Urinary bladder (tissue), 4 donors: ENCODE results near the gene TNFRSF9. TPM values are rescaled to one million over a fixed set of nuclear protein-coding genes. Genes with fewer than 3 reads are reported as not detected.
"Not testable (repeated sequence)": the region's sequence is repeated elsewhere in the genome, so short reads cannot be mapped to it uniquely, and the experiment has no call there.

Experiments used
- DNase-seq: peaks from one replicate; pipeline ENCODE4 v3.0.0-alpha.2; 2015; ENCODE audit errors: extremely low spot score
- H3K27ac ChIP-seq: one replicate; pipeline ENCODE4 v1.5.1; 2013; ENCODE audit warnings: low read depth, mild to moderate bottlenecking, moderate library complexity
- H3K36me3 ChIP-seq: one replicate; pipeline ENCODE4 v1.6.1; 2013; ENCODE audit warnings: mild to moderate bottlenecking, moderate library complexity; ENCODE audit not compliant: insufficient read depth
- H3K4me1 ChIP-seq: one replicate; pipeline ENCODE4 v1.6.1; 2013; ENCODE audit warnings: mild to moderate bottlenecking, moderate library complexity; ENCODE audit not compliant: insufficient read depth
- H3K4me3 ChIP-seq: one replicate; pipeline ENCODE4 v1.5.1; 2013; ENCODE audit warnings: low read depth, low read length
- WGBS: extraction: QIAGEN DNeasy Blood & Tissue Kit; methylation state at CpG from one replicate; pipeline ENCODE4 v1.1.7; 2013; 5-methylcytosine and 5-hydroxymethylcytosine counted together
- polyA plus RNA-seq: library from polyadenylated mRNA; stranded (reverse); fragments of 200-250 nt; gene quantifications from one replicate; pipeline ENCODE4 v1.2.3, GENCODE V29; 2013
- total RNA-seq: library from RNA; depleted of rRNA; stranded (reverse); fragments of >200 nt; gene quantifications from one replicate; pipeline ENCODE4 v1.2.3, GENCODE V29; 2014
- donor health status: healthy with polysubstance abuse.
- donor health status: healthy.

TNFRSF9 gene
- total and polyA plus RNA-seq, 2 donors = 0.16 TPM; not detected in 1

DNA sequence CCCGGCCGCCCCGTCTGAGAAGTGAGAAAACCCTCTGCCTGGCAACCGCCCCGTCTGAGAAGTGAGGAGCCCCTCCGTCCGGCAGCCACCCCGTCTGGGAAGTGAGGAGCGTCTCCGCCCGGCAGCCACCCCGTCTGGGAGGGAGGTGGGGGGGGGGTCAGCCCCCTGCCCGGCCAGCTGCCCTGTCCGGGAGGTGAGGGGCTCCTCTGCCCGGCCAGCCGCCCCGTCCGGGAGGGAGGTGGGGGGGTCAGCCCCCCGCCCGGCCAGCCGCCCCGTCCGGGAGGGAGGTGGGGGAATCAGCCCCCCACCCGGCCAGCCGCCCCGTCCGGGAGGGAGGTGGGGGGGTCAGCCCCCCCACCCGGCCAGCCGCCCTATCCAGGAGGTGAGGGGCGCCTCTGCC is 12.2 kb upstream of the TNFRSF9 start:
- not testable (repeated sequence) for DNase-seq, H3K36me3 ChIP-seq, H3K4me3 ChIP-seq, H3K27ac ChIP-seq, H3K4me1 ChIP-seq
- WGBS = 83% methylated on average over 30 of the region's 30 CpGs

GRCh38 chr1:7948960-7949359 is 8.3 kb upstream of the TNFRSF9 start:
- DNase-seq = no peak
- Histone ChIP-seq H3K36me3 (no peaks in the 10 kb centered on the region), H3K4me1 (no peaks in the 10 kb centered on the region), H3K4me3 (no peak overlapping the region), H3K27ac (no peak overlapping the region)
- WGBS = 72% methylated on average over 5 of the region's 5 CpGs

- H3K27ac ChIP-seq = no peak overlapping the region
- DNase-seq = no peak
- H3K4me1 ChIP-seq = no peaks in the 10 kb centered on the region
- H3K4me3 ChIP-seq = no peak overlapping the region
- no peaks in the 10 kb centered on the region for H3K36me3 ChIP-seq
- 37% methylated on average over 2 of the region's 2 CpGs for WGBS
Measured at GRCh38 chr1:7943251-7943650, 2.6 kb upstream of the TNFRSF9 start.

DNA sequence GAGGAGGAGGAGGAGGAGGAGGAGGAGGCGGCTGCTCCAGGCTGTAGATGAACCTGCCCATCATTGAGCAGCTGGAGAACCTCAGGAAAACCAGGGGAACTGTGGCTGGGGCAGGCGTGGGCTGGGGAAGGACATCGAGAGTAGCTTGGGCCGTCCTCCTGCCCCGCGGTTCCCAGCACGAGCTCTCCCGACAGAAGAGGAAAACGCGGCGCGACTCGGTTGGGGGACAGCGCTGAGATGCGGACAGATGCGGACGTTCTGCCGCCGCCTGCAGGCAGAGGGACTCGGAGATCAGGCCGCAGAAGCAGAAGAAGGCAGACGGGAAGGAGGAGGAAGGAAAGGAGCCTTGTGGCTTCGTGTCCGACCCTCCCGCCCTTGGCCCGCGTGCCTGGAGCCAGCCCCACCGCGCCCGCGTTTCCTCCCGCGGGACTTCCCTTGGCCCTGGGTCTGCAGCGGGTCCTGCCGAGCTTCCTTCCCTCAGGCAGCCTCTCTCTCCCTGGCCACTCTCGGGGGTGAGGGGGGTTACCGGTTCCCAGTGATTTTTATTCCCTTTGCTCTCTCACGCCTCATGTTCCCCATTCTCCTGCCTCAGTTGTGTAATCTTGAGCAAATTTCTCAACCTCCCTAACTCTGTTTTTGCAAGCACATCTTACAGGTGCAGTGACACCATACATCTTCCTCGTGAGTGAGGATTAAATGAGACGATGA is 1.7 kb upstream of the TNFRSF9 start:
- Histone ChIP-seq H3K4me1 (no peaks in the 10 kb centered on the region), H3K4me3 (peak overlapping the region; percentile 11), H3K27ac (no peak overlapping the region), H3K36me3 (no peaks in the 10 kb centered on the region)
- WGBS = 7% methylated on average over 40 of the region's 40 CpGs
- no peak for DNase-seq

DNA sequence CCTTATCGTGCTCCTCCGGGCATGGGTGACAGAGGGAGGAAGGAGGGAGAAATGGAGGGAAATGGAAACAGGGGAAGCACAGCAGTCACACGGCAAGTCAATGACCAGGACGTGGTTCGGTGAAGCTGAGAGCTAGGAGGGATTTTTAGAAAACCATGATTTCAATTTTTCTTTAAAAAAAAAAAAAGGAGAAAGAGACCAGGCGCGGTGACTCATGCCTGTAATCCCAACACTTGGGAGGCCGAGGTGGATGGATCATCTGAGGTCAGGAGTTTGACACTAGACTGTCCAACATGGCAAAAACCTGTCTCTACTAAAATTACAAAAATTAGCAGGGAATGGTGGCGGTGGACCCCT is 776 bp upstream of the TNFRSF9 start:
- H3K27ac ChIP-seq = no peak overlapping the region
- DNase-seq = no peak
- 69% methylated on average over 9 of the region's 9 CpGs for WGBS
- H3K4me3 ChIP-seq = no peak overlapping the region
- no peaks in the 10 kb centered on the region for H3K4me1 ChIP-seq
- H3K36me3 ChIP-seq = no peaks in the 10 kb centered on the region

DNA sequence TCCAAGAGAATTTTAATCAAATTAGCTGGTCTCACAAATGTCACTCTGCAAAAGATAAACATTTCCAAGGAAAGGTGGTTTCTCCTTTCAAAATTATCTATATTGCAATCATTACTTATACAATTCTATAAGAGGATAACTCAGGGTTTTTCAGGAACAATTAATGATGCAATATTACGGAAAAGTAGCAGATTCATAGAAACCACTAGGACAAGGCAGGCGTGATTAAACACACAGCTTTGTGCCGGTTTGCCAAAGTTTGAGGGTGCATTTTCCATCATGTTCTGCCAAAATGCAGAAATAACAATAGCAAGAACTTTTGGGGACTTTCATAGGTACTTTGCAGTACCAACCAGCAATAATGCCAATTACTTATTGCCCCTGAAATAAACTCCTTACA is 605 bp downstream of the TNFRSF9 start:
- no peak overlapping the region for H3K4me3 ChIP-seq
- no peak overlapping the region for H3K27ac ChIP-seq
- H3K36me3 ChIP-seq = no peaks in the 10 kb centered on the region
- H3K4me1 ChIP-seq = no peaks in the 10 kb centered on the region
- WGBS = 72% methylated on average over 3 of the region's 3 CpGs
- DNase-seq = no peak

DNA sequence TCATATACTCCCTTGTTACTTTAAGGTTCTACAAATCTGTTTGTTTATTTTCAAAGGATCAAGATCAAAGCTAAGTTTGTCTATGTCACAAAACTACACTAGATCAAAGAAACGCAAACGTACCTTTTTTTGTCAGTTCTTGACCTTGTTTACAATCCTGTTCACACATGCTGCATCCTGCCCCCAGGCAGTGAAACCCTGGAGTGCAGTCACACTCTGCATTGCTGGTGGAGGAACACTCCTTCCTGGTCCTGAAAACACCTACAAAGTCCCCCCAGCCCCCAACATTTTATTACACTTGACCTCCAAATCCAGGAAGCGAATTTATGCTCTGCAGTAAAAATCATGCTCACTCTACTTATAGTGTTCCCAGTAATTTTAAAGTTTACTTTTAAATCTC is 2.6 kb downstream of the TNFRSF9 start:
- Histone ChIP-seq H3K4me1 (no peaks in the 10 kb centered on the region), H3K27ac (no peak overlapping the region), H3K36me3 (no peaks in the 10 kb centered on the region), H3K4me3 (no peak overlapping the region)
- 21% methylated on average over 3 of the region's 3 CpGs for WGBS
- DNase-seq = no peak

DNA sequence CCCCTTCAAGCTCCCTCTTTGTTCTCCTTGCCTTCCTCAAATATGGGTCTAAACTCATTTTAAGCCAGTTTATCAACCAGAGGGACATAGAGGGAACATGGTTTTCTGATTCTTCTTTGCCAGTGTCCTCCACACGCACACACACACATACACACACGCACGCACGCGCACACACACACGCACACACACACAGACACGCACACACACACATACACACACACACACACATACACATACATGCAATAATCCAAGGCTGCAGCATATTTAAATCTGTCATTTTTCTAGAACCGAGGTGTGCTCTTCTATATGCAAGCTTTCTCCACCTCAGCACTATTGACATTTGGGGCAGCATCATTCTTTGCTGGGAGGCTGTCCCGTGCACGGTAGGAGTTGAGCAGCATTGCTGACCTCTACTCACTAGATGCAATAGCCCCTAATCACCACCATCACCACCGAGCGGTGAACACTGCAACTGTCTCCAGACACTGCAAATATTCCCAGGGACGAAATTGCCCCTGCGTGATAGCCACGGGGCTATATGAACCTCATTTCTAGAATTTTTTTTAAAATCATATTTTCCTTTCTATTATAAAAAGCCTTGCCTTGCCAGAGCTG is 8.0 kb downstream of the TNFRSF9 start:
- no peak for DNase-seq
- Histone ChIP-seq H3K4me1 (no peaks in the 10 kb centered on the region), H3K27ac (no peak overlapping the region), H3K4me3 (no peak overlapping the region), H3K36me3 (no peaks in the 10 kb centered on the region)
- WGBS = 70% methylated on average over 15 of the region's 15 CpGs

DNA sequence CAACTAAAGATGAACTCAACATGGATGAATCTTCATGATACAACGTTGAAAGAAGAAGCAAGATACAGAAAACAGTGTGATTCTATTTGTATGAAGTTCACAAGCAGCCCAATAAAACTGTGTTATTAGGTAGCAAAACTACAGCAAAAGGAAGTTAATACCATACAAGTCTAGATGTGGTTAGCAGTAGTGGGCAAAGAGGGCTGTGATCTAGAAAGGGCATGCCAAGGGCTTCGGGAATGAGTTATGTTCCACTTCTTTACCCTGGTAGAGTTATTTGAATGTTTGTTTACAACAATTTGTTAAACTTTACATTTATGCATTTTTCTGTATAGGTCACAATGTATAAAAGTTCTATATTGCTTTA is 9.2 kb downstream of the TNFRSF9 start:
- Histone ChIP-seq H3K27ac (no peak overlapping the region), H3K36me3 (no peaks in the 10 kb centered on the region), H3K4me3 (no peak overlapping the region), H3K4me1 (no peaks in the 10 kb centered on the region)
- 62% methylated on average over 2 of the region's 2 CpGs for WGBS
- no peak for DNase-seq

GRCh38 chr1:7930645-7931445 is 9.8 kb downstream of the TNFRSF9 start:
- Histone ChIP-seq H3K36me3 (no peaks in the 10 kb centered on the region), H3K4me3 (no peak overlapping the region), H3K27ac (no peak overlapping the region), H3K4me1 (no peaks in the 10 kb centered on the region)
- WGBS = 69% methylated on average over 15 of the region's 15 CpGs
- no peak for DNase-seq

- Histone ChIP-seq H3K27ac (no peak overlapping the region), H3K4me1 (no peaks in the 10 kb centered on the region), H3K36me3 (no peaks in the 10 kb centered on the region), H3K4me3 (no peak overlapping the region)
- 73% methylated on average over 7 of the region's 7 CpGs for WGBS
- DNase-seq = no peak
Measured at GRCh38 chr1:7929637-7930036, 11.0 kb downstream of the TNFRSF9 start.

GRCh38 chr1:7928247-7928646 is 12.4 kb downstream of the TNFRSF9 start:
- Histone ChIP-seq H3K27ac (no peak overlapping the region), H3K36me3 (no peaks in the 10 kb centered on the region), H3K4me1 (no peaks in the 10 kb centered on the region), H3K4me3 (no peak overlapping the region)
- no peak for DNase-seq
- 91% methylated on average over 4 of the region's 4 CpGs for WGBS

DNA sequence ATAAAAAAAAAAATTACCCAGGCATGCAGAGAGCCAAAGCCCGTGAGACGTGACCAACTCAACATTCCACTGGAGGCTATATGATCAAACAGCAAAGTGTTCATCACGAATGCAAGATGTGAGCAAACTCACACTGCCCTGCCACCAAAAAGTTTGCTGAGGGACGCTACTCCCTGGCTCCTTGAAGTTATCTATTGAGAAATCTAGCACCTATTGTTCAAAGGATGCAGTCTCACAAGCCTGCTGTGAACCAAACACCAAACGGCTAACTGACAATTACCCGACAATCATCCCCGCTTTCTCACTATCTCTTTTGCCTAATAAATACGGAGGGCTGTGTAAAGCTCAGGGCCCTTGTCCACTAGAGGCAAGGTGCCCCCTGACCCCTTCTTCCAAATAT is 13.6 kb downstream of the TNFRSF9 start:
- H3K27ac ChIP-seq, H3K4me3 ChIP-seq, DNase-seq, H3K36me3 ChIP-seq, H3K4me1 ChIP-seq: not testable (repeated sequence)
- WGBS = 30% methylated on average over 8 of the region's 8 CpGs

DNA sequence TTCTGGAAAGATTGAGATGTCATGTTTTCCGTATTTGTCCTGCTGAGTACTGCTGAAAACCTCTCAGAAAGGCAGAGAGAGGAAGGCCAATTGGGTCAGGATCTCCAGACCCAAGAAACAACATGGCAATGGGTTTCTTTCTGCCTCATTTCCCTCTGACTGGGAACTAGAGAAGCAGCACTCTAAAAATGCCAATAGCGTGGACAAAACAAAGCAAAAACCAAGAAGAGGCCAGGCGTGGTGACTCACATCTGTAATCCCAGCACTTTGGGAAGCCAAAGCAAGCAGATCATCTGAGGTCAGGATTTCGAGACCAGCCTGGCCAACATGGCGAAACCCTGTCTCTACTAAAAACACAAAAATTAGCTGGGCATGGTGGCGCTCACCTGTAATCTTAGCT is 18.3 kb downstream of the TNFRSF9 start:
- Histone ChIP-seq H3K4me3 (no peak overlapping the region), H3K36me3 (no peaks in the 10 kb centered on the region), H3K27ac (no peak overlapping the region), H3K4me1 (no peaks in the 10 kb centered on the region)
- no peak for DNase-seq
- 82% methylated on average over 6 of the region's 6 CpGs for WGBS
